Loucy (cell line): ENCODE results near the gene TPX2.

ENCODE experiments used
- H2AFZ ChIP-seq: fragments of 200-600 bp; sonication (generic); 2 replicates; pipeline ENCODE4 v1.6.0; 2016; ENCODE audit warnings: antibody characterized with exemption, mild to moderate bottlenecking, low read length, moderate library complexity
- H3F3A ChIP-seq: fragments of 200-600 bp; 2 replicates; pipeline ENCODE4 v1.6.0; 2016; ENCODE audit warnings: antibody characterized with exemption, low read depth, mild to moderate bottlenecking
- H3K27me3 ChIP-seq: fragments of 200-600 bp; sonication (generic); 2 replicates; pipeline ENCODE4 v1.6.1; 2014; ENCODE audit warnings: low read length, mild to moderate bottlenecking; ENCODE audit not compliant: insufficient read depth, poor library complexity, severe bottlenecking
- H3K36me3 ChIP-seq: fragments of 200-600 bp; sonication (generic); 2 replicates; pipeline ENCODE4 v1.6.1; 2016; ENCODE audit warnings: low read length; ENCODE audit not compliant: insufficient read depth
- H3K4me1 ChIP-seq: fragments of 200-600 bp; sonication (generic); 2 replicates; pipeline ENCODE4 v1.5.1; 2014; ENCODE audit warnings: low read length, mild to moderate bottlenecking; ENCODE audit not compliant: insufficient read depth, poor library complexity, severe bottlenecking
- H3K4me2 ChIP-seq: fragments of 200-600 bp; sonication (generic); 2 replicates; pipeline ENCODE4 v1.6.0; 2014; ENCODE audit warnings: antibody characterized with exemption, low read length, low read depth, mild to moderate bottlenecking; ENCODE audit not compliant: poor library complexity, severe bottlenecking
- H3K4me3 ChIP-seq: fragments of 200-600 bp; sonication (generic); 2 replicates; pipeline ENCODE4 v1.5.1; 2014; ENCODE audit warnings: low read length, mild to moderate bottlenecking, mixed read lengths; ENCODE audit not compliant: poor library complexity, severe bottlenecking
- H3K79me2 ChIP-seq: fragments of 200-600 bp; sonication (generic); 2 replicates; pipeline ENCODE4 v1.6.1; 2014; ENCODE audit warnings: low read length; ENCODE audit not compliant: insufficient read depth
- H3K9ac ChIP-seq: fragments of 200-600 bp; sonication (generic); 2 replicates; pipeline ENCODE4 v1.6.0; 2014; ENCODE audit warnings: mild to moderate bottlenecking, low read depth, low read length, moderate library complexity; ENCODE audit not compliant: poor library complexity, severe bottlenecking
- H3K9me2 ChIP-seq: fragments of 200-600 bp; sonication (generic); replicated peaks from 2 replicates; pipeline ENCODE4 v1.6.1; 2016; ENCODE audit warnings: low read depth, low read length, mixed read lengths
- H3K9me3 ChIP-seq: fragments of 200-600 bp; sonication (generic); 2 replicates; pipeline ENCODE4 v1.6.1; 2014; ENCODE audit warnings: mild to moderate bottlenecking, antibody characterized with exemption, low read length, low read depth; ENCODE audit not compliant: insufficient read depth
- H4K20me1 ChIP-seq: fragments of 200-600 bp; sonication (generic); 2 replicates; pipeline ENCODE4 v1.6.0; 2014; ENCODE audit warnings: antibody characterized with exemption, low read length, mild to moderate bottlenecking; ENCODE audit not compliant: insufficient read depth, poor library complexity, severe bottlenecking
- CTCF ChIP-seq: fragments of 200-600 bp; sonication (generic); conservative IDR thresholded peaks from 2 replicates; pipeline ENCODE4 v1.5.1; 2014; ENCODE audit warnings: mild to moderate bottlenecking, antibody characterized with exemption, low read length
- EZH2phosphoT487 ChIP-seq: fragments of 200-600 bp; IDR thresholded peaks from 2 replicates; pipeline ENCODE4 v1.6.1; 2018; ENCODE audit warnings: antibody characterized with exemption, mild to moderate bottlenecking, moderate library complexity, borderline replicate concordance

Gene TPX2

DNA sequence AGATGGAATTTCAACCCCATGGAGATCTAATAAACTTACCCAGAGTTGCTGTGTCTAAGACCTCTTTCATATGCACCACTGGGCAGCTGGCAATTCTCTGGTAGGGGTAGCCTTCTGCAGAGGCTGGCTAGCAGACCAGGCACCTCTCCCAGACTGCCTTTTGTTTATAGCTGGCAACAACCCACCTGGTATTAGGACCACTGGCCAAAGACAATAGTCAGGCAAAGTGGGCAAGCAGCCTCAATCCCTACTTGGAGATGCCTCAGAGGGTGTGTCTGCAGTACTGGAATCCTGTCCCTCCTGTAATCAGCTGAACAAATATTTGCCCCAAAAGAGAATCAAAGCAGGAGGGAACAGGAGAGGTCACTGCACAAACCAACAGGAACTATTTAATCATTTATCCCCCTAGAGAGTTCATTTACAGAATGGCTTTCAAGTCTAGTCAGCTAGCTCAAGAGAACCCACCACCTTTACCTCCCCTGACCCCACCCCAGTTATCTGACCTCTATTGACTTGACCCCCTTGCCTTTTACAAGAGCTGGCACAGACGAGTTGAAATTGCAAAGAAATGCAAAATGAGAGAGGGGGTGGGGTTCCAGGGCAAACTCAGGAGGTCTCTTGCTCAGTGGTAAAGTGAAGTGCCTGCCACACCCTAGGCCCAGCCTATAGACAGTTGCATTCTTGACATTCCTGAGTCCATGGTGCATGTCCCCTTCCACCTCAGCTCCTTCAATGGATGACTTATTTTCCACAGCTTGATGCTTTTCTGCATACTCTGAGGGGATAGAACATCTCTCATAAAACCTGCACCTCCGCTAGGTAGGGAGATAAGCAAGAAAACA is 19.2 kb upstream of the TPX2 start:
- peak overlapping the region; percentile 98 for H3K4me2 ChIP-seq
- H2AFZ ChIP-seq: no peak overlapping the region
- peaks cover 78% of the 10 kb centered on the region for H3K79me2 ChIP-seq
- no peaks in the 10 kb centered on the region for H3F3A ChIP-seq
- H3K4me3 ChIP-seq: peak overlapping the region; percentile 81
- peaks cover 56% of the 10 kb centered on the region for H3K4me1 ChIP-seq
- no peak for TF ChIP-seq CTCF
- TF ChIP-seq EZH2phosphoT487: no peak
- no peaks in the 10 kb centered on the region for H3K9me2 ChIP-seq
- no peaks in the 10 kb centered on the region for H3K27me3 ChIP-seq
- H3K9me3 ChIP-seq: no peaks in the 10 kb centered on the region
- H3K36me3 ChIP-seq: no peaks in the 10 kb centered on the region
- H4K20me1 ChIP-seq: peaks cover 53% of the 10 kb centered on the region
- peak overlapping the region; percentile 99 for H3K9ac ChIP-seq

GRCh38 chr20:31720486-31721407 is 18.3 kb upstream of the TPX2 start:
- no peak overlapping the region for H2AFZ ChIP-seq
- no peaks in the 10 kb centered on the region for H3K9me3 ChIP-seq
- H3K4me2 ChIP-seq: peak overlapping the region; percentile 98
- TF ChIP-seq EZH2phosphoT487 (no peak), CTCF (peak; percentile 53; the same call in 1 of the 2 replicates)
- H3K79me2 ChIP-seq: peaks cover 69% of the 10 kb centered on the region
- peaks cover 49% of the 10 kb centered on the region for H4K20me1 ChIP-seq
- no peaks in the 10 kb centered on the region for H3K9me2 ChIP-seq
- H3K9ac ChIP-seq: peak overlapping the region; percentile 99
- H3K4me1 ChIP-seq: peaks cover 50% of the 10 kb centered on the region
- H3K27me3 ChIP-seq: no peaks in the 10 kb centered on the region
- H3K36me3 ChIP-seq: no peaks in the 10 kb centered on the region
- H3K4me3 ChIP-seq: peak overlapping the region; percentile 81
- no peaks in the 10 kb centered on the region for H3F3A ChIP-seq

DNA sequence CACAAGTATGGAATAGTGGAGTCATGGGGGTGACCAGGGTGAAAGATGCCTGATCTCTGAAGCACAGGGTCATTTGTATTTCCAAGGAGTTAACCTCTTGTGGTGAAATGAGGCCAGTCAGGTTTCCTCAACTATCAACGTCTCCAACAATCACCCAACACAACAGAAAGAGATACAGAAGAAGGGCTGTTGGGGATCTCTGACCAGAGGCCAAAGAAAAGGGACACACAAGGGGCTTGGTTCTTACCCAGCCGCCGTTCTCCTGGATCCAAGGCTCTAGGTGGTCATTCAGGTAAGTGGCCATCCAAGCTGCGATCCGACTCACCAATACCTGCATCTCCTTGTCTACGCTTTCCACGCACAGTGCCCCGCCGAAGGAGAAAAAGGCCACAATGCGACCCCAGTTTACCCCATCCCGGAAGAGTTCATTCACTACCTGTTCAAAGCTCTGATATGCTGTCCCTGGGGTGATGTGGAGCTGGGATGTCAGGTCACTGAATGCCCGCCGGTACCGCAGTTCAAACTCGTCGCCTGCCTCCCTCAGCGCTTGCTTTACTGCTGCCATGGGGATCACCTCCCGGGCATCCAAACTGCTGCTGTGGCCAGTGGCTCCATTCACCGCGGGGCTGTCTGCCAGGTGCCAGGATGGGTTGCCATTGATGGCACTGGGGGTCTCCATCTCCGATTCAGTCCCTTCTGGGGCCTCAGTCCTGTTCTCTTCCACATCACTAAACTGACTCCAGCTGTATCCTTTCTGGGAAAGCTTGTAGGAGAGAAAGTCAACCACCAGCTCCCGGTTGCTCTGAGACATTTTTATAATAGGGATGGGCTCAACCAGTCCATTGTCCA is 17.5 kb upstream of the TPX2 start:
- Histone ChIP-seq H3K9ac (peak overlapping the region; percentile 99), H2AFZ (no peak overlapping the region), H3K79me2 (peaks cover 60% of the 10 kb centered on the region), H3K4me1 (peaks cover 41% of the 10 kb centered on the region), H4K20me1 (peaks cover 40% of the 10 kb centered on the region), H3K9me2 (no peaks in the 10 kb centered on the region), H3K27me3 (no peaks in the 10 kb centered on the region), H3K4me3 (peak overlapping the region; percentile 81), H3K36me3 (no peaks in the 10 kb centered on the region), H3F3A (no peaks in the 10 kb centered on the region), H3K9me3 (no peaks in the 10 kb centered on the region), H3K4me2 (peak overlapping the region; percentile 98)
- TF ChIP-seq EZH2phosphoT487 (no peak), CTCF (no peak)
